ENCODE results near the gene BCAS4. TPM values are rescaled to one million over a fixed set of nuclear protein-coding genes. Genes with fewer than 3 reads are reported as not detected.

The BCAS4 gene
- total RNA-seq, 2 donors from 2014 or later, result 9.5 to 25.2 TPM

DNA sequence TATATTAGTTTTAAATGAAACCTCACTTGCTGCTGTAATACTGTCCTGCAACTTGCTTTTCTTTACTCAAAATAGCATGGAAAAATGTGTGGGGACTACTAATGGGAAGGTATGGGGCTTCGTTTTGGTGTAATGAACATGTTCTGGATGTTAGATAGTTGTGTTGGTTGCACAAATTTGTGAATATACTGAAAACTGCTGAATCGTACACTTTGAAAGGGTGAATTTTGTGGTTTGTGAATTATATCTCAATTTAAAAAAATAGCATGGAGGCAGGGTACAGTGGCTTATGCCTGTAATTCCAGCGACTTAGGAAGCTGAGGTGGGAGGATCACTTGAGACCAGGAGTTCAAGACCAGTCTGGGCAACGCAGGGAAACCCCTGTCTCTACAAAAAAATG lies 2.3 kb downstream of the BCAS4 start:
- Mint-ChIP-seq H3K9me3 (no peaks in the 10 kb centered on the region), H3K4me3 (no peak overlapping the region)

GRCh38 chr20:50798650-50799049 lies 3.8 kb downstream of the BCAS4 start:
- Mint-ChIP-seq H3K27ac (no peak overlapping the region), H3K36me3 (ENCODE audit: low read depth) (no peaks in the 10 kb centered on the region), H3K4me1 (peaks cover 4% of the 10 kb centered on the region), H3K9me3 (no peaks in the 10 kb centered on the region), H3K4me3 (no peak overlapping the region), H3K27me3 (ENCODE audit: insufficient read depth) (peaks cover 7% of the 10 kb centered on the region)
- Histone ChIP-seq H3K27me3 (ENCODE audit: control insufficient read depth, insufficient read depth, low read length, poor library complexity, severe bottlenecking) (no peaks in the 10 kb centered on the region), H3K4me1 (ENCODE audit: control insufficient read depth, insufficient read depth, low read length) (no peaks in the 10 kb centered on the region), H3K9me3 (ENCODE audit: control insufficient read depth, low read length) (no peaks in the 10 kb centered on the region), H3K27ac (ENCODE audit: low read depth, low read length) (no peak overlapping the region), H3K9ac (ENCODE audit: extremely low read depth, low read length, poor library complexity, severe bottlenecking) (no peak overlapping the region), H3K4me3 (ENCODE audit: low read length) (no peak overlapping the region), H3K36me3 (ENCODE audit: control insufficient read depth, insufficient read depth, low read length) (no peaks in the 10 kb centered on the region)
- DNase-seq, result no peak
- TF ChIP-seq, protein P1, sequence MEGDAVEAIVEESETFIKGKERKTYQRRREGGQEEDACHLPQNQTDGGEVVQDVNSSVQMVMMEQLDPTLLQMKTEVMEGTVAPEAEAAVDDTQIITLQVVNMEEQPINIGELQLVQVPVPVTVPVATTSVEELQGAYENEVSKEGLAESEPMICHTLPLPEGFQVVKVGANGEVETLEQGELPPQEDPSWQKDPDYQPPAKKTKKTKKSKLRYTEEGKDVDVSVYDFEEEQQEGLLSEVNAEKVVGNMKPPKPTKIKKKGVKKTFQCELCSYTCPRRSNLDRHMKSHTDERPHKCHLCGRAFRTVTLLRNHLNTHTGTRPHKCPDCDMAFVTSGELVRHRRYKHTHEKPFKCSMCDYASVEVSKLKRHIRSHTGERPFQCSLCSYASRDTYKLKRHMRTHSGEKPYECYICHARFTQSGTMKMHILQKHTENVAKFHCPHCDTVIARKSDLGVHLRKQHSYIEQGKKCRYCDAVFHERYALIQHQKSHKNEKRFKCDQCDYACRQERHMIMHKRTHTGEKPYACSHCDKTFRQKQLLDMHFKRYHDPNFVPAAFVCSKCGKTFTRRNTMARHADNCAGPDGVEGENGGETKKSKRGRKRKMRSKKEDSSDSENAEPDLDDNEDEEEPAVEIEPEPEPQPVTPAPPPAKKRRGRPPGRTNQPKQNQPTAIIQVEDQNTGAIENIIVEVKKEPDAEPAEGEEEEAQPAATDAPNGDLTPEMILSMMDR (conservative IDR thresholded peaks at IDR 0.05), result no peak
- WGBS, 2 experiments (ENCODE audit: insufficient coverage in 1 of 2, insufficient read length in 1 of 2), result 88 to 94% methylated on average over 7 of the region's 7 CpGs

More for the DNA sequence above, 2.3 kb downstream of the BCAS4 start:
- Histone ChIP-seq H3K4me1 (ENCODE audit: control insufficient read depth, insufficient read depth, low read length) (no peaks in the 10 kb centered on the region), H3K9me3 (ENCODE audit: control insufficient read depth, low read length) (no peaks in the 10 kb centered on the region), H3K36me3 (ENCODE audit: control insufficient read depth, insufficient read depth, low read length) (no peaks in the 10 kb centered on the region), H3K4me3 (ENCODE audit: low read length) (no peak overlapping the region), H3K27ac (ENCODE audit: low read depth, low read length) (no peak overlapping the region), H3K27me3 (ENCODE audit: control insufficient read depth, insufficient read depth, low read length, poor library complexity, severe bottlenecking) (no peaks in the 10 kb centered on the region), H3K9ac (ENCODE audit: extremely low read depth, low read length, poor library complexity, severe bottlenecking) (no peak overlapping the region)
- H3K4me1 Mint-ChIP-seq, result peaks cover 5% of the 10 kb centered on the region
- WGBS, 2 experiments (ENCODE audit: insufficient coverage in 1 of 2, insufficient read length in 1 of 2), result 94 to 96% methylated on average over 2 to 3 of the region's 4 CpGs
- H3K36me3 Mint-ChIP-seq (ENCODE audit: low read depth), result no peaks in the 10 kb centered on the region
- DNase-seq, result no peak
- peaks cover 7% of the 10 kb centered on the region for H3K27me3 Mint-ChIP-seq (ENCODE audit: insufficient read depth)
- TF ChIP-seq, protein P1 (conservative IDR thresholded peaks at IDR 0.05), result no peak
- H3K27ac Mint-ChIP-seq, result no peak overlapping the region

- H3K36me3 Mint-ChIP-seq (ENCODE audit: low read depth), result no peaks in the 10 kb centered on the region
- Histone ChIP-seq H3K9me3 (ENCODE audit: control insufficient read depth, low read length) (no peaks in the 10 kb centered on the region), H3K27me3 (ENCODE audit: control insufficient read depth, insufficient read depth, low read length, poor library complexity, severe bottlenecking) (no peaks in the 10 kb centered on the region), H3K4me3 (ENCODE audit: low read length) (no peak overlapping the region), H3K27ac (ENCODE audit: low read depth, low read length) (no peak overlapping the region), H3K9ac (ENCODE audit: extremely low read depth, low read length, poor library complexity, severe bottlenecking) (no peak overlapping the region), H3K4me1 (ENCODE audit: control insufficient read depth, insufficient read depth, low read length) (no peaks in the 10 kb centered on the region), H3K36me3 (ENCODE audit: control insufficient read depth, insufficient read depth, low read length) (no peaks in the 10 kb centered on the region)
- H3K27me3 Mint-ChIP-seq (ENCODE audit: insufficient read depth), result peaks cover 7% of the 10 kb centered on the region
- no peak overlapping the region for H3K4me3 Mint-ChIP-seq
- no peak overlapping the region for H3K27ac Mint-ChIP-seq
- peaks cover 4% of the 10 kb centered on the region for H3K4me1 Mint-ChIP-seq
- H3K9me3 Mint-ChIP-seq, result no peaks in the 10 kb centered on the region
- TF ChIP-seq, protein P1 (conservative IDR thresholded peaks at IDR 0.05), result no peak
- DNase-seq, result peak; percentile 42
- 88 to 94% methylated on average over 11 to 13 of the region's 13 CpGs for WGBS, 2 experiments (ENCODE audit: insufficient coverage in 1 of 2, insufficient read length in 1 of 2)
These were observed 4.5 kb downstream of the BCAS4 start for GRCh38 chr20:50799176-50799889.

All from endodermal cell (in vitro differentiated cells).